K562 (cell line): ENCODE results near the gene DIRAS1. TPM values are rescaled to one million over a fixed set of nuclear protein-coding genes. Genes with fewer than 3 reads are reported as not detected.

Source experiments
- ATAC-seq: fragments of 200-7000 bp; cut with Tn5 transposase; 3 replicates; pipeline ENCODE4 v1.9.1; 2020; ENCODE audit warnings: moderate library complexity
- BruUV-seq: library from RNA; stranded (reverse); fragments of 400-500 nt; replicated peaks from 2 replicates; lab custom pipeline; 2021; lab: Mats Ljungman, UMichigan
- CTCF ChIA-PET: fragments of 300-600 bp; formaldehyde crosslinking; extraction: SDS; loops from one replicate; lab custom pipeline; 2021; ENCODE audit warnings: low intra/inter-chr PET ratio; lab: Yijun Ruan, JAX
- POLR2A ChIA-PET: fragments of 300-600, 350-650 bp; sonication (Branson Sonifier 250); formaldehyde crosslinking; extraction: SDS; loops from one replicate; lab custom pipeline; 2021; ENCODE audit warnings: antibody characterized with exemption, inconsistent platforms; lab: Yijun Ruan, JAX
- DNase-seq, 4 experiments: peaks; one replicate each; pipeline versions ENCODE4 v3.0.0 to v3.0.0-alpha.2; 2011 to 2018; ENCODE audit warnings: low spot score in 3 of 4, mixed read lengths in 3 of 4; ENCODE audit errors: extremely low read depth in 1 of 4
- FAIRE-seq: peaks from 2 replicates; lab custom pipeline; 2011; peaks lifted over from hg19 to GRCh38; lab: Jason Lieb, UNC
- H2AFZ ChIP-seq: 2 replicates; pipeline ENCODE4 v1.6.0; 2011; ENCODE audit warnings: low read depth, low read length, control low read depth, inconsistent platforms
- H3K27ac ChIP-seq: fragments of 200-600 bp; 3 replicates; pipeline ENCODE4 v1.8.0; 2011; ENCODE audit warnings: low read depth, mild to moderate bottlenecking, control low read depth, inconsistent platforms, low read length, moderate library complexity, mixed read lengths; ENCODE audit errors: extremely low read depth
- H3K27me3 ChIP-seq, 2 experiments: fragments of 300-600 bp in 1 of 2; 2 replicates in 1 of 2; 3 replicates in 1 of 2; pipeline versions ENCODE4 v1.6.0 to v1.8.0; 2011; ENCODE audit warnings: inconsistent platforms in 2 of 2, low read length in 2 of 2, mild to moderate bottlenecking in 1 of 2, mixed read lengths in 1 of 2, moderate library complexity in 1 of 2; ENCODE audit not compliant: control insufficient read depth in 2 of 2, insufficient read depth in 2 of 2
- H3K36me3 ChIP-seq: fragments of 300-600 bp; 3 replicates; pipeline ENCODE4 v1.8.0; 2011; ENCODE audit warnings: mild to moderate bottlenecking, low read length, inconsistent platforms; ENCODE audit not compliant: control insufficient read depth, insufficient read depth
- H3K4me1 ChIP-seq, 2 experiments: fragments of 200-600 bp in 1 of 2; replicated peaks in 1 of 2; 2 replicates in 1 of 2; 3 replicates in 1 of 2; pipeline versions ENCODE4 v1.5.1 to v1.8.0; 2011; ENCODE audit warnings: inconsistent platforms in 2 of 2, low read length in 2 of 2, mild to moderate bottlenecking in 1 of 2, mixed read lengths in 1 of 2, moderate library complexity in 1 of 2; ENCODE audit not compliant: control insufficient read depth in 2 of 2, insufficient read depth in 2 of 2
- H3K4me2 ChIP-seq: 2 replicates; pipeline ENCODE4 v1.6.1; 2011; ENCODE audit warnings: low read length, control low read depth, inconsistent platforms, mixed read lengths; ENCODE audit not compliant: insufficient read depth
- H3K4me3 ChIP-seq: fragments of 200-600 bp; sonication (generic), shearing (Covaris generic); 2 replicates; pipeline ENCODE4 v1.5.1; 2016; ENCODE audit warnings: control low read depth, inconsistent platforms
- H3K79me2 ChIP-seq: fragments of 200-600 bp; 3 replicates; pipeline ENCODE4 v1.8.0; 2011; ENCODE audit warnings: low read length, inconsistent platforms; ENCODE audit not compliant: control insufficient read depth, insufficient read depth
- H3K9ac ChIP-seq, 2 experiments: 2 replicates each; pipeline versions ENCODE4 v1.6.0 to v1.6.1; 2011; ENCODE audit warnings: low read depth in 2 of 2, low read length in 2 of 2, control low read depth in 1 of 2, inconsistent platforms in 1 of 2, mild to moderate bottlenecking in 1 of 2, mixed read lengths in 1 of 2; ENCODE audit not compliant: insufficient read depth in 1 of 2
- H3K9me1 ChIP-seq: one replicate; pipeline ENCODE4 v1.6.0; 2011; ENCODE audit warnings: inconsistent platforms, mild to moderate bottlenecking, low read length, moderate library complexity; ENCODE audit not compliant: control insufficient read depth, insufficient read depth
- H3K9me3 ChIP-seq: replicated peaks from 2 replicates; pipeline ENCODE4 v1.5.1; 2011; ENCODE audit warnings: low read depth, low read length, inconsistent platforms; ENCODE audit not compliant: control insufficient read depth, insufficient read depth
- H4K20me1 ChIP-seq: replicated peaks from 2 replicates; pipeline ENCODE4 v1.6.1; 2011; ENCODE audit warnings: low read length, inconsistent platforms, mixed read lengths; ENCODE audit not compliant: control insufficient read depth, insufficient read depth
- POLR2AphosphoS2 ChIP-seq: IDR thresholded peaks from 2 replicates; pipeline ENCODE4 v1.6.1; 2012; ENCODE audit warnings: low read length, improper control_type of control experiment
- WGBS: fragments of 100-300 bp; shearing (Covaris generic); methylation state at CpG from one replicate; pipeline ENCODE4 v1.1.6; 2016; ENCODE audit warnings: low coverage, mixed read lengths; ENCODE audit not compliant: insufficient coverage; ENCODE audit errors: missing lambda C conversion rate; 5-methylcytosine and 5-hydroxymethylcytosine counted together
- in situ Hi-C: fragments of 300-500 bp; cut with MboI; formaldehyde crosslinking; loops from 4 replicates; pipeline ENCODE4 v1.15.0; 2018; ENCODE audit warnings: inconsistent platforms, mixed read lengths
- intact Hi-C: fragments of 100-400 bp; cut with micrococcal nuclease; formaldehyde crosslinking; loops from 2 replicates; pipeline ENCODE4 v1.14.2; 2022
- polyA plus RNA-seq, 8 experiments: library from polyadenylated mRNA; depleted of rRNA in 4 of 8; stranded (reverse) in 5 of 8; unstranded in 3 of 8; fragments of >200 nt; fragmentation: Nextera tagmentation in 2 of 8; fragmentation: Illumina TruSeq in 1 of 8; extraction: Ambion mirVana in 2 of 8; extraction: Trizol in 1 of 8; gene quantifications; 2 replicates each; pipeline versions ENCODE4 v1.2.1 to v1.2.3, GENCODE V29; 2011 to 2014; ENCODE audit warnings: inconsistent platforms in 1 of 8, missing spikeins in 1 of 8
- total RNA-seq, 7 experiments: library from RNA; depleted of rRNA in 6 of 7; stranded (reverse); fragments of >200 nt in 6 of 7; fragmentation: Illumina TruSeq in 2 of 7; extraction: Trizol in 2 of 7; gene quantifications; 2 replicates each; pipeline versions ENCODE4 v1.2.1 to v1.2.3, GENCODE V29; 2011 to 2021; ENCODE audit warnings: low replicate concordance in 1 of 7
- TF ChIP-seq, protein P1 (sequence below): fragments of 450-650 bp; IDR thresholded peaks from 2 replicates; pipeline ENCODE4 v1.6.1; 2016
- TF ChIP-seq, protein P2 (sequence below), 3 experiments: IDR thresholded peaks in 2 of 3; conservative IDR thresholded peaks in 1 of 3; 2 replicates each; pipeline ENCODE4 v1.5.1; 2011 to 2012; ENCODE audit warnings: low read length in 3 of 3, mild to moderate bottlenecking in 3 of 3, control low read depth in 2 of 3, improper control_type of control experiment in 1 of 3, inconsistent platforms in 1 of 3, low read depth in 1 of 3, mixed read lengths in 1 of 3, moderate library complexity in 1 of 3; ENCODE audit not compliant: insufficient read depth in 2 of 3
- TF ChIP-seq, protein P3 (sequence below): fragments of 200-400 bp; formaldehyde crosslinking; IDR thresholded peaks from 2 replicates; pipeline ENCODE4 v1.6.1; 2017; ENCODE audit warnings: mild to moderate bottlenecking, low read depth, low read length, moderate library complexity

DIRAS1 gene
- total and polyA plus RNA-seq, 9 of the 15 experiments (the other 6 are each of a cell fraction or from before 2014, with no cell fraction given): 0.11 to 12.0 (median 2.9) TPM

DNA sequence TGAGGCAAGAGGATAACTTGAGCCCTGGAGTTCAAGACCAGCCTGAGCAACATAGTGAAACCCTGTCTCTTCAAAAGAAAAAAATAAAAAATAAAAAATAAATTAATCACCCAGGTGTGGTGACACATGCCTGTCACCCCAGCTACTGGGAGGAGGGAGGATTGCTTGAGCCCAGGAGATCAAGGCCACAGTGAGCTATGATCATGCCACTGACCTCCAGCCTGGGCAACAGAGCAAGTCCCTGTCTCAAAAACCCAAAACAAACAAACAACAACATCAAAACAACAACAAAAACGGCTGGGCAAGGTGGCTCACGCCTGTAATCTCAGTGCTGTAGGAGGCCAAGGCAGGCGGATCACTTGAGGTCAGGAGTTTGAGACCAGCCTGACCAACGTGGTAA, 22.9 kb upstream of the DIRAS1 start:
- in situ Hi-C loops: no loop called here
- TF ChIP-seq POLR2AphosphoS2: no peak
- TF ChIP-seq, protein P1, sequence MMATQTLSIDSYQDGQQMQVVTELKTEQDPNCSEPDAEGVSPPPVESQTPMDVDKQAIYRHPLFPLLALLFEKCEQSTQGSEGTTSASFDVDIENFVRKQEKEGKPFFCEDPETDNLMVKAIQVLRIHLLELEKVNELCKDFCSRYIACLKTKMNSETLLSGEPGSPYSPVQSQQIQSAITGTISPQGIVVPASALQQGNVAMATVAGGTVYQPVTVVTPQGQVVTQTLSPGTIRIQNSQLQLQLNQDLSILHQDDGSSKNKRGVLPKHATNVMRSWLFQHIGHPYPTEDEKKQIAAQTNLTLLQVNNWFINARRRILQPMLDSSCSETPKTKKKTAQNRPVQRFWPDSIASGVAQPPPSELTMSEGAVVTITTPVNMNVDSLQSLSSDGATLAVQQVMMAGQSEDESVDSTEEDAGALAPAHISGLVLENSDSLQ: peak; percentile 45; the same call in 1 of the 2 replicates
- H3K9me3 ChIP-seq: no peaks in the 10 kb centered on the region
- H4K20me1 ChIP-seq: no peaks in the 10 kb centered on the region
- ATAC-seq: no peak
- H3K79me2 ChIP-seq: peaks cover 8% of the 10 kb centered on the region
- CTCF ChIA-PET: no interaction called here
- H3K36me3 ChIP-seq: no peaks in the 10 kb centered on the region; the same call in 2 of the 3 replicates
- peaks cover 18 to 37% of the 10 kb centered on the region in 2 experiments; a peak in 4 of 5 replicates for H3K27me3 ChIP-seq
- H2AFZ ChIP-seq: no peak overlapping the region
- peaks cover 0 to 10% of the 10 kb centered on the region in 2 experiments; a peak in 2 of 5 replicates for H3K4me1 ChIP-seq
- WGBS: 14% methylated on average over 4 of the region's 4 CpGs
- POLR2A ChIA-PET: no interaction called here
- FAIRE-seq: no peak
- BruUV-seq: no TSS peak
- H3K9me1 ChIP-seq: no peaks in the 10 kb centered on the region
- intact Hi-C loops: no loop called here
- H3K27ac ChIP-seq: no peak overlapping the region
- H3K9ac ChIP-seq: no peak overlapping the region
- DNase-seq: no peak
- no peak overlapping the region for H3K4me2 ChIP-seq
- H3K4me3 ChIP-seq: no peak overlapping the region

DNA sequence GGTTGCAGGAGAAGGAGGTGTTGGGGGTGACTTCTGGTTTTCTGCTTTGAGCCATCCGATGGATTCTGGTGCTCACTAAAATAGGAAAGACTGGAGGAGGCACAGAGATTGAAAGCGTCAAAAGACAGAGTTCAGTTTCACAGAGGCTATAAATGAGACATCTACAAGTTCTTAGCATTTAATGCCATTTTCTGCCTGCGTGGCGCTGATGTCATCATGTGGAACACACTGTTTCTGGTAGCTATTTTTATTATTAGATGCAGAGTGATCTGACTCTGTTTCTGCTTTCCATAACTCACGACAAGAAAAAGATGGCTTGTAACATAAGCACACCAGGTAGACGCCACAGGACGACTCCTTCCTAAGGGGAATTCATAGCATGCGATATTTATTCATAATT, 21.9 kb upstream of the DIRAS1 start:
- in situ Hi-C loops: no loop called here
- Histone ChIP-seq H2AFZ (no peak overlapping the region), H3K36me3 (peaks cover 4% of the 10 kb centered on the region; the same call in 2 of the 3 replicates), H3K4me3 (no peak overlapping the region), H3K4me1 (peaks cover 4 to 11% of the 10 kb centered on the region in 2 experiments; a peak in 3 of 5 replicates), H3K9ac (no peak overlapping the region), H4K20me1 (no peaks in the 10 kb centered on the region), H3K9me3 (no peaks in the 10 kb centered on the region), H3K79me2 (peaks cover 16% of the 10 kb centered on the region), H3K9me1 (no peaks in the 10 kb centered on the region), H3K4me2 (no peak overlapping the region), H3K27ac (no peak overlapping the region), H3K27me3 (peaks cover 18 to 36% of the 10 kb centered on the region in 2 experiments; a peak in 4 of 5 replicates)
- 5% methylated on average over 8 of the region's 8 CpGs for WGBS
- no TSS peak for BruUV-seq
- FAIRE-seq: no peak
- DNase-seq: peak in 1 of 4 experiments; percentile 43
- intact Hi-C loops: no loop called here
- CTCF ChIA-PET: no interaction called here
- POLR2A ChIA-PET: no interaction called here
- ATAC-seq: no peak
- TF ChIP-seq, protein P2, sequence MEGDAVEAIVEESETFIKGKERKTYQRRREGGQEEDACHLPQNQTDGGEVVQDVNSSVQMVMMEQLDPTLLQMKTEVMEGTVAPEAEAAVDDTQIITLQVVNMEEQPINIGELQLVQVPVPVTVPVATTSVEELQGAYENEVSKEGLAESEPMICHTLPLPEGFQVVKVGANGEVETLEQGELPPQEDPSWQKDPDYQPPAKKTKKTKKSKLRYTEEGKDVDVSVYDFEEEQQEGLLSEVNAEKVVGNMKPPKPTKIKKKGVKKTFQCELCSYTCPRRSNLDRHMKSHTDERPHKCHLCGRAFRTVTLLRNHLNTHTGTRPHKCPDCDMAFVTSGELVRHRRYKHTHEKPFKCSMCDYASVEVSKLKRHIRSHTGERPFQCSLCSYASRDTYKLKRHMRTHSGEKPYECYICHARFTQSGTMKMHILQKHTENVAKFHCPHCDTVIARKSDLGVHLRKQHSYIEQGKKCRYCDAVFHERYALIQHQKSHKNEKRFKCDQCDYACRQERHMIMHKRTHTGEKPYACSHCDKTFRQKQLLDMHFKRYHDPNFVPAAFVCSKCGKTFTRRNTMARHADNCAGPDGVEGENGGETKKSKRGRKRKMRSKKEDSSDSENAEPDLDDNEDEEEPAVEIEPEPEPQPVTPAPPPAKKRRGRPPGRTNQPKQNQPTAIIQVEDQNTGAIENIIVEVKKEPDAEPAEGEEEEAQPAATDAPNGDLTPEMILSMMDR (IDR thresholded peaks at IDR 0.05 in 2 of 3, conservative IDR thresholded peaks at IDR 0.05 in 1 of 3; ENCODE audit: insufficient read depth in 2 of 3, low read depth in 1 of 3, low read length in 3 of 3): peak; percentile 30 to 47 (median 44); a peak in 4 of 6 replicates
- TF ChIP-seq, protein P3, sequence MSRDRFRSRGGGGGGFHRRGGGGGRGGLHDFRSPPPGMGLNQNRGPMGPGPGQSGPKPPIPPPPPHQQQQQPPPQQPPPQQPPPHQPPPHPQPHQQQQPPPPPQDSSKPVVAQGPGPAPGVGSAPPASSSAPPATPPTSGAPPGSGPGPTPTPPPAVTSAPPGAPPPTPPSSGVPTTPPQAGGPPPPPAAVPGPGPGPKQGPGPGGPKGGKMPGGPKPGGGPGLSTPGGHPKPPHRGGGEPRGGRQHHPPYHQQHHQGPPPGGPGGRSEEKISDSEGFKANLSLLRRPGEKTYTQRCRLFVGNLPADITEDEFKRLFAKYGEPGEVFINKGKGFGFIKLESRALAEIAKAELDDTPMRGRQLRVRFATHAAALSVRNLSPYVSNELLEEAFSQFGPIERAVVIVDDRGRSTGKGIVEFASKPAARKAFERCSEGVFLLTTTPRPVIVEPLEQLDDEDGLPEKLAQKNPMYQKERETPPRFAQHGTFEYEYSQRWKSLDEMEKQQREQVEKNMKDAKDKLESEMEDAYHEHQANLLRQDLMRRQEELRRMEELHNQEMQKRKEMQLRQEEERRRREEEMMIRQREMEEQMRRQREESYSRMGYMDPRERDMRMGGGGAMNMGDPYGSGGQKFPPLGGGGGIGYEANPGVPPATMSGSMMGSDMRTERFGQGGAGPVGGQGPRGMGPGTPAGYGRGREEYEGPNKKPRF: no peak
